ENCODE data around the gene BICRA. TPM values are rescaled to one million over a fixed set of nuclear protein-coding genes. Genes with fewer than 3 reads are reported as not detected.

The BICRA gene
- total and polyA plus RNA-seq, 2 of the 4 experiments (the other 2 are of a cell fraction), result 1.8 to 3.5 TPM

- H2BK15ac ChIP-seq (ENCODE audit: low read depth, low read length), result no peak overlapping the region
- H3K27me3 ChIP-seq (ENCODE audit: control insufficient read depth, insufficient read depth, low read length), result no peaks in the 10 kb centered on the region
- H3K4me1 ChIP-seq (ENCODE audit: control insufficient read depth, insufficient read depth, low read length), result 0 out of 2 replicates have a peak, but pooled peaks cover 2% of the 10 kb centered on the region
- TF ChIP-seq SMC3 (IDR thresholded peaks at IDR 0.05; ENCODE audit: low read depth, low read length), result no peak
- no peak for TF ChIP-seq BHLHE40 (IDR thresholded peaks at IDR 0.05; ENCODE audit: low read depth, low read length)
- no peak for TF ChIP-seq MAZ (IDR thresholded peaks at IDR 0.05; ENCODE audit: borderline replicate concordance, low read depth, low read length)
- no peak for TF ChIP-seq CTCF (conservative IDR thresholded peaks at IDR 0.05; ENCODE audit: low read depth, low read length)
- TF ChIP-seq RFX5 (IDR thresholded peaks at IDR 0.05; ENCODE audit: low read depth, low read length), result no peak
- peaks cover 3% of the 10 kb centered on the region; the same call in 1 of the 2 replicates for H3K36me3 ChIP-seq (ENCODE audit: control insufficient read depth, insufficient read depth, low read length)
- in situ Hi-C loops (cut with MboI; ENCODE audit: low sequenced_read_pairs) (no loop called here), intact Hi-C loops (cut with micrococcal nuclease) (no loop called here), dilution Hi-C loops (cut with HindIII; ENCODE audit: low sequenced_read_pairs, unreplicated experiment) (no loop called here)
- no peak overlapping the region for H2BK120ac ChIP-seq (ENCODE audit: low read depth, low read length)
- no peak overlapping the region for H2AK5ac ChIP-seq (ENCODE audit: low read depth, low read length)
- ChIA-PET POLR2A (ENCODE audit: unreplicated experiment) (no interaction called here), CTCF (no interaction called here)
- no peak overlapping the region for H3K18ac ChIP-seq (ENCODE audit: low read depth, low read length)
- H3K4ac ChIP-seq (ENCODE audit: low read depth, low read length), result no peak overlapping the region
- H3K23ac ChIP-seq (ENCODE audit: low read depth, low read length), result no peak overlapping the region
- H3K4me2 ChIP-seq (ENCODE audit: low read depth, low read length), result no peak overlapping the region
- no peak overlapping the region for H3K56ac ChIP-seq (ENCODE audit: extremely low read depth, insufficient read depth, low read length)
- no peak overlapping the region for H2AFZ ChIP-seq (replicated peaks; ENCODE audit: low read length, poor library complexity)
- H2AK9ac ChIP-seq (replicated peaks; ENCODE audit: low read depth, low read length, poor library complexity), result peak overlapping the region; percentile 56
- no peak overlapping the region for H2BK5ac ChIP-seq (ENCODE audit: low read depth, low read length, poor library complexity, severe bottlenecking)
- no peak overlapping the region for H4K91ac ChIP-seq (ENCODE audit: insufficient read depth, low read depth, low read length)
- ATAC-seq (ENCODE audit: low read depth) (no peak), DNase-seq (no peak)
- H3K9ac ChIP-seq (ENCODE audit: low read depth, low read length), result no peak overlapping the region
- no peaks in the 10 kb centered on the region for H3K9me3 ChIP-seq (ENCODE audit: control insufficient read depth, insufficient read depth, low read length)
- H3K27ac ChIP-seq (ENCODE audit: insufficient read depth, low read length), result no peak overlapping the region
- no peak overlapping the region for H4K8ac ChIP-seq (ENCODE audit: low read depth in 2 of 2, low read length in 2 of 2)
- H3K9me1 ChIP-seq (ENCODE audit: insufficient read depth, low read length), result peaks cover 20% of the 10 kb centered on the region
- peaks cover 73% of the 10 kb centered on the region for H4K20me1 ChIP-seq (ENCODE audit: insufficient read depth, low read length)
- no peak overlapping the region for H2BK20ac ChIP-seq (ENCODE audit: low read depth, low read length)
- peaks cover 35 to 79% of the 10 kb centered on the region in 2 experiments for H3K79me1 ChIP-seq (ENCODE audit: low read depth in 1 of 2, low read length in 2 of 2)
- no peak overlapping the region for H4K5ac ChIP-seq (ENCODE audit: low read depth, low read length)
- no peak overlapping the region for H3K14ac ChIP-seq (replicated peaks; ENCODE audit: low read depth, low read length)
- no peak overlapping the region for H3K4me3 ChIP-seq (ENCODE audit: insufficient read depth, low read depth, low read length)
- BruUV-seq (replicated peaks), result no TSS peak
- 100% methylated on average over 5 of the region's 18 CpGs; no CpG with 5 or more reads in 1 of the 2 experiments for WGBS, 2 experiments (ENCODE audit: extremely low coverage in 2 of 2, insufficient read length in 1 of 2)
Measured at GRCh38 chr19:47631681-47632446, 22.9 kb downstream of the BICRA start.
